ENCODE data around the gene SHB.
"Not testable (repeated sequence)": the region's sequence is repeated elsewhere in the genome, so short reads cannot be mapped to it uniquely, and the experiment has no call there.

The SHB gene

DNA sequence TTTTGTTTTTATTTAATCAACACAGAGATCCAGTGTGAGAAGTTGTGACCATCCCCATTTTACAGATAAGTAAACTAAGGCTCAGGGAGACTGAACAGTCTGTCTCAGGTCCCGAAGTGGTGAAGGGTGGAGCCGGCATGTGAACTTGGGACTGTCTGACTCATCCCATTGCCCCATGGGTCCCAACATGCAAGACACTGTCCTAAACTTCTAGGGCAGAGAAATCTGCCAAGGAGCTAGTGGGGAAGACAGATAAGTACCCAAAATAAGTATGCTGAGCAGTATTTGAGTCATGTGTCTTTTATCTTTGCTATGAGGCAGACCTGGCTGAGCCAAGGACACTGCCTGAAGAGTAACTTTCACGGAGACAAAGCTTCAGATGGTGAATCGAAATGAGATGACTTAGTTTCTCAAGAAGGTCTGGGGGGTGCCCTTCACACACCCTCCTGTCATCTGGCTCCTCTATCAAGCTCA is 100.8 kb downstream of the SHB start:
- H3K27me3 ChIP-seq (ENCODE audit: control insufficient read depth, insufficient read depth, low read length): no peaks in the 10 kb centered on the region
- H3K9ac ChIP-seq (ENCODE audit: low read length): no peak overlapping the region
- H3K36me3 ChIP-seq (ENCODE audit: control insufficient read depth, insufficient read depth, low read length): no peaks in the 10 kb centered on the region
- no peaks in the 10 kb centered on the region for H3K9me3 ChIP-seq (ENCODE audit: control insufficient read depth, low read length)
- H3K4me1 ChIP-seq (ENCODE audit: control insufficient read depth, insufficient read depth, low read length): peaks cover 79% of the 10 kb centered on the region
- no peak overlapping the region for H3K4me3 ChIP-seq (ENCODE audit: low read length)

DNA sequence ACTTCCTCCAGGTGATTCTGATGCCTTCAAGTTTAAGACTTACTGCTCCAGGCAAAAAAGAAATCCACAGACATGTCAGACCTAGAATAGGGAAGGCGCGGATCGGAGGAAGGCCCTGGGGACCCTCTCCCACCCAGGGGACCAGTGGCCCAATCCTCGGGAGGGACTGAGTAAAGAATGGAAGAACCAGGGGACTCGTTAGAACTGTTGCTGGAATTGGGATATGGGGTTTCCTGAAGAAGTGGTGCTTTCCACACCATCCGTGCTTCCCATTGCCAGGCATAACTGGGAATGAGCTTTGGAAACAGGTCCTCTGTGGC is 101.3 kb downstream of the SHB start:
- Histone ChIP-seq H3K9ac (ENCODE audit: low read length) (no peak overlapping the region), H3K4me1 (ENCODE audit: control insufficient read depth, insufficient read depth, low read length) (peaks cover 84% of the 10 kb centered on the region), H3K36me3 (ENCODE audit: control insufficient read depth, insufficient read depth, low read length) (no peaks in the 10 kb centered on the region), H3K9me3 (ENCODE audit: control insufficient read depth, low read length) (no peaks in the 10 kb centered on the region), H3K4me3 (ENCODE audit: low read length) (no peak overlapping the region), H3K27me3 (ENCODE audit: control insufficient read depth, insufficient read depth, low read length) (no peaks in the 10 kb centered on the region)

DNA sequence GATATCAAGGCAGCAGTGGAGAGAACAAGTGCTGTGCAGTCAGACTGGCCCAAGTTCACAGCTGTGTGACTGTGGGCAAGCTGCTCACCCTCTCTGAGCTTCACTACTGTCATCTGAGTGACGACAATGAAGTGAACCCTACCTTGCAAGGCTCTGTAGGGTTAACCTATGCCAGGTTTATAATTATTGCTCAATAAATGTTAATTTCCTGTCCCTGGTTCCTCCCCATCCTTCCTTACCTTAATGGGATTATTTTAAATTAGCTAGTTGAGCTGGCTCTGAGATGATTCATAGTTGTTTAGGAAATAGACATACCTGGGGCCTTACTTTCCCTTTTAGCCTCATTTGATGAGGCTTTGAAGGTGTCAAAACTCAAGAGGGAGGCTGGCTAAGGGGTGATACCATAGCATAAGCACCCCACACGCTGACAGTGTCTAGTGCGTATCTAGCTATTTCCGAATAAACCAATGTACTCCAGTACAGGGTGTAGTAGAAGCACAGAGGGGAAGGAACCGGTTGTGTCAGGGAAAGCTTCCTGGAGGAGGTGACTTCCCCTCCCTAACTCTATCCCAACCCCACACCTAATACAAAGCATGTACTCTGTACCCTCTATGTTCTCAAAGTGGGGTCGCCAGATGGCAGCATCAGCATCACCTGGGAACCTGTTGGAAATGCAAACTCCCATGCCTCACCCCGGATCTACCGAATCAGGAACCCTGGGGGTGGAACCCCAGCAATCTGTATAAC is 101.8 kb downstream of the SHB start:
- Histone ChIP-seq H3K27me3 (ENCODE audit: control insufficient read depth, insufficient read depth, low read length) (no peaks in the 10 kb centered on the region), H3K4me1 (ENCODE audit: control insufficient read depth, insufficient read depth, low read length) (peaks cover 80% of the 10 kb centered on the region), H3K36me3 (ENCODE audit: control insufficient read depth, insufficient read depth, low read length) (no peaks in the 10 kb centered on the region), H3K9me3 (ENCODE audit: control insufficient read depth, low read length) (no peaks in the 10 kb centered on the region), H3K9ac (ENCODE audit: low read length) (peak overlapping the region; percentile 5), H3K4me3 (ENCODE audit: low read length) (no peak overlapping the region)

DNA sequence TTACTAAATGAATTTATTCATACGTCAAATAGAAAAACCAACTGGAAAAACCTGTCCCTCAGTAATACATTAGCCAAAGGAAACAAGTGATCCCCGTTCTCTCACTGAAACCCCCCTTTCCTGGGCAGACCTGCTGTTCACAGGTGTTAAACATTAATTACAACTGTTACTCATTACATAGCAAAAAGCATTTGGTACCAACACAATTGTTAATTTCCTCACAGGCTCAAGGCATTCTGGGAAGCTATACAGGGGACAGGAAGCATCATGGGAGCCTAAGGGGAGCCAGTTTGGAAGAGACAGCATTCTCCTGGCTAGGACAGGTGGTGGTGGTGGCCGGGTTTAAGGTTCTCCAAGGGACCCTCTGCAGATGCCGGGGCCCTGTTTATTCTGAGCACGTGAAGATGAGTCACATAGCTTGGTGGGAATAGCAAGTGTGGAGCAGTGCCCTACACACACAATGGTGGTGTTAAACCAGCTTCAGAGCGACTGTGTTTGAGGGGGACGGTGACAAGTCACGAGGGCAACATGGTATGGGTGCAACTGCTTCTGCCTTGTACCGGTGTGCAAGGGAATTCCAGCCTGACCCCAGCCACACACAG is 102.5 kb downstream of the SHB start:
- Histone ChIP-seq H3K9me3 (ENCODE audit: control insufficient read depth, low read length) (no peaks in the 10 kb centered on the region), H3K36me3 (ENCODE audit: control insufficient read depth, insufficient read depth, low read length) (no peaks in the 10 kb centered on the region), H3K4me1 (ENCODE audit: control insufficient read depth, insufficient read depth, low read length) (peaks cover 77% of the 10 kb centered on the region), H3K4me3 (ENCODE audit: low read length) (no peak overlapping the region), H3K9ac (ENCODE audit: low read length) (no peak overlapping the region), H3K27me3 (ENCODE audit: control insufficient read depth, insufficient read depth, low read length) (no peaks in the 10 kb centered on the region)

GRCh38 chr9:37965676-37966345 is 103.2 kb downstream of the SHB start:
- Histone ChIP-seq H3K9ac (ENCODE audit: low read length) (peak overlapping the region; percentile 52), H3K4me1 (ENCODE audit: control insufficient read depth, insufficient read depth, low read length) (peaks cover 77% of the 10 kb centered on the region)
- not testable (repeated sequence) for H3K9me3 ChIP-seq (ENCODE audit: control insufficient read depth, low read length); H3K27me3 ChIP-seq (ENCODE audit: control insufficient read depth, insufficient read depth, low read length); H3K36me3 ChIP-seq (ENCODE audit: control insufficient read depth, insufficient read depth, low read length); H3K4me3 ChIP-seq (ENCODE audit: low read length)

DNA sequence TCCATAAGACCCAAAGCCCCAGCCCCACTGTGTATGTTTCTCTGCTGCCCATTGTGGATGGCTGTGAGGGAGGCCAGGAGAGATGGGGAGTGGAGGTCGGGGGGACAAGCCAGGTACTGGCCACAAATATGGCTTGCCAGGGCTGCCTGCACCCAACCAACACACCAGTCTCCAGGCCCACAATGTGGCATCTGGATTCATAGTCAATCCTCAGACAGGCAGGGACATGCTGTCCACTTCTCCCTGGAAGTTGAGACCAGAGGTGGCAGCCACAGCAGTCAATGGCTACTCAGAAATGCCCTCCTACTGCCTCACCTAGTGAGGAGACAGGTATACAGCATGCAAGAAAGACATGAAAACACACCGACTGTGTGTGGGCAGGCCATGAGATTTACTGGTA is 103.9 kb downstream of the SHB start:
- no peak overlapping the region for H3K4me3 ChIP-seq (ENCODE audit: low read length)
- no peaks in the 10 kb centered on the region for H3K36me3 ChIP-seq (ENCODE audit: control insufficient read depth, insufficient read depth, low read length)
- no peaks in the 10 kb centered on the region for H3K9me3 ChIP-seq (ENCODE audit: control insufficient read depth, low read length)
- H3K27me3 ChIP-seq (ENCODE audit: control insufficient read depth, insufficient read depth, low read length): no peaks in the 10 kb centered on the region
- peak overlapping the region; percentile 52 for H3K9ac ChIP-seq (ENCODE audit: low read length)
- peaks cover 72% of the 10 kb centered on the region for H3K4me1 ChIP-seq (ENCODE audit: control insufficient read depth, insufficient read depth, low read length)

- Histone ChIP-seq H3K4me3 (ENCODE audit: low read length) (no peak overlapping the region), H3K9me3 (ENCODE audit: control insufficient read depth, low read length) (no peaks in the 10 kb centered on the region), H3K4me1 (ENCODE audit: control insufficient read depth, insufficient read depth, low read length) (peaks cover 68% of the 10 kb centered on the region), H3K9ac (ENCODE audit: low read length) (peak overlapping the region; percentile 52), H3K36me3 (ENCODE audit: control insufficient read depth, insufficient read depth, low read length) (no peaks in the 10 kb centered on the region), H3K27me3 (ENCODE audit: control insufficient read depth, insufficient read depth, low read length) (no peaks in the 10 kb centered on the region)
Measured at GRCh38 chr9:37964740-37965081, 104.3 kb downstream of the SHB start.

DNA sequence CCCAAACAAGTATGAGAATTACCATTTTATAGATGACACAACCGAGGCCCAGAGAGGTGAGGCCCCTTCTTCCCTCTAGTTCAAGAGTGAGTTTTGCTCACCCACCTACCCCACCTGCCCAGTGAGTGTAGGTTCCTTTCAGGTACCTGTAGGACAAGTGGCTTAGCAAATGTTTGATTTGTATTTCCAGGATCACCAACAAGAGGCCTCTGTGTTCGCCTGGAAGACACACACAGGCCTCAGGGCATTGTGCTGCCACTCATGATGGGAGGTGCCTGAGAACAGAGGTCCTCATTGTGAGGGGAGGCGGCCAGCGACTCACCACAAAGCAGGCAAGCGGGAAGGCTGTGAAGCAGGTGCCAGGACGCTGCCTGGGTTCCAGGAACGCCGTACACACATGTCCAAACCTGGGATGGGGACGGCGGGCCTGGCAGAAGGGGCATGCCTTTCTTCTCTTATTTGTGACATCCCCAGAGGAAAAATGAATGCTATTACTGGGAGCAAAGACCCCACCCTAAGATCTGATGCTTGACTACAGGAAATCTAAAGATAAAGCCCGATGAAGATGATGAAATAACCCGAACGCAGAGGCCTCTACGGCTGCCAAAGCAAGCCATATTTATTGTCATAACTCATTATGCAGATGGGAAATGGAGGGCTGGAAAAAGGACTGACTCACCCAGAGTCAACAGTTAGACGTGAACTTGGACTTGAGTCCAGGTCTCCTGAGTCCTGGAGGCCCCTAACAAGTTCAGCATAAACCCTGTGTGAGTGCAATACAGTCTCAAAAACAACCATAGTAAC is 104.9 kb downstream of the SHB start:
- Histone ChIP-seq H3K4me1 (ENCODE audit: control insufficient read depth, insufficient read depth, low read length) (peaks cover 63% of the 10 kb centered on the region), H3K9me3 (ENCODE audit: control insufficient read depth, low read length) (no peaks in the 10 kb centered on the region), H3K36me3 (ENCODE audit: control insufficient read depth, insufficient read depth, low read length) (no peaks in the 10 kb centered on the region), H3K27me3 (ENCODE audit: control insufficient read depth, insufficient read depth, low read length) (no peaks in the 10 kb centered on the region), H3K9ac (ENCODE audit: low read length) (peak overlapping the region; percentile 14), H3K4me3 (ENCODE audit: low read length) (no peak overlapping the region)

DNA sequence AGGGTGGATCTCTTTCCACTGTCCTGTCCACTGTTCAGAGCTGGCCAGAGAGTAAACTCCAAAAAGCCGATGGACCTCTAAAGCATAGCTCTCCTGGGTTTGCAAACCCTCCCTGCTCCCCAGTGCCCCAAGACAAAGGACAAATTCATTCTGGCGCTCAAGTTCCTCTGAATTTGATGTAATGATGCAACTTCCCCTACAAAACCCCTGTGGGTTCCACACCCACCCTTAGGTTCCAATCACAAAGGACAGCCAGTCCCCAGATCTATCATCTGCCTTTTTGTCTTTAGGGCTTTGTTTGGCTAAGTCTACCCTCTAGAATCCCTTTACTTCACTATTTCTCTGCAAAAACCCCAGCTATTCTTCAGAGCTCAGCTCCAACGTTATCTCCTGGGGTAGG is 107.7 kb downstream of the SHB start:
- Histone ChIP-seq H3K4me1 (ENCODE audit: control insufficient read depth, insufficient read depth, low read length) (peaks cover 43% of the 10 kb centered on the region), H3K9ac (ENCODE audit: low read length) (no peak overlapping the region), H3K4me3 (ENCODE audit: low read length) (no peak overlapping the region), H3K9me3 (ENCODE audit: control insufficient read depth, low read length) (no peaks in the 10 kb centered on the region), H3K36me3 (ENCODE audit: control insufficient read depth, insufficient read depth, low read length) (no peaks in the 10 kb centered on the region), H3K27me3 (ENCODE audit: control insufficient read depth, insufficient read depth, low read length) (no peaks in the 10 kb centered on the region)

- Histone ChIP-seq H3K4me3 (ENCODE audit: low read length) (no peak overlapping the region), H3K9ac (ENCODE audit: low read length) (no peak overlapping the region), H3K36me3 (ENCODE audit: control insufficient read depth, insufficient read depth, low read length) (no peaks in the 10 kb centered on the region), H3K9me3 (ENCODE audit: control insufficient read depth, low read length) (no peaks in the 10 kb centered on the region), H3K4me1 (ENCODE audit: control insufficient read depth, insufficient read depth, low read length) (peaks cover 37% of the 10 kb centered on the region), H3K27me3 (ENCODE audit: control insufficient read depth, insufficient read depth, low read length) (no peaks in the 10 kb centered on the region)
Measured at GRCh38 chr9:37960631-37961030, 108.4 kb downstream of the SHB start.

- Histone ChIP-seq H3K9me3 (ENCODE audit: control insufficient read depth, low read length) (no peaks in the 10 kb centered on the region), H3K4me3 (ENCODE audit: low read length) (no peak overlapping the region), H3K4me1 (ENCODE audit: control insufficient read depth, insufficient read depth, low read length) (peaks cover 31% of the 10 kb centered on the region), H3K9ac (ENCODE audit: low read length) (no peak overlapping the region), H3K36me3 (ENCODE audit: control insufficient read depth, insufficient read depth, low read length) (no peaks in the 10 kb centered on the region), H3K27me3 (ENCODE audit: control insufficient read depth, insufficient read depth, low read length) (no peaks in the 10 kb centered on the region)
Measured at GRCh38 chr9:37959976-37960375, 109.1 kb downstream of the SHB start.

- Histone ChIP-seq H3K4me1 (ENCODE audit: control insufficient read depth, insufficient read depth, low read length) (peaks cover 18% of the 10 kb centered on the region), H3K36me3 (ENCODE audit: control insufficient read depth, insufficient read depth, low read length) (no peaks in the 10 kb centered on the region), H3K4me3 (ENCODE audit: low read length) (no peak overlapping the region), H3K9ac (ENCODE audit: low read length) (no peak overlapping the region), H3K27me3 (ENCODE audit: control insufficient read depth, insufficient read depth, low read length) (no peaks in the 10 kb centered on the region), H3K9me3 (ENCODE audit: control insufficient read depth, low read length) (no peaks in the 10 kb centered on the region)
Measured at GRCh38 chr9:37958154-37958553, 110.9 kb downstream of the SHB start.
